H9 (cell line): ENCODE measurements around the gene USP34. TPM values are rescaled to one million over a fixed set of nuclear protein-coding genes. Genes with fewer than 3 reads are reported as not detected.

Source experiments
- DNase-seq: peaks from one replicate; pipeline ENCODE4 v3.0.0-alpha.2; 2017
- H2AFZ ChIP-seq: one replicate; pipeline ENCODE4 v1.6.1; 2013; ENCODE audit warnings: mild to moderate bottlenecking, low read length, control low read depth, moderate library complexity
- H2AK5ac ChIP-seq: 2 replicates; pipeline ENCODE4 v1.6.1; 2013; ENCODE audit warnings: low read length, control low read depth, mixed read lengths; ENCODE audit not compliant: insufficient read length
- H2BK120ac ChIP-seq: one replicate; pipeline ENCODE4 v1.6.1; 2013; ENCODE audit warnings: low read depth, mild to moderate bottlenecking, low read length, control low read depth, inconsistent platforms; ENCODE audit not compliant: poor library complexity, severe bottlenecking
- H2BK12ac ChIP-seq: 2 replicates; pipeline ENCODE4 v1.6.1; 2013; ENCODE audit warnings: low read length, control low read depth, mixed read lengths, low read depth; ENCODE audit not compliant: insufficient read length
- H2BK15ac ChIP-seq: 2 replicates; pipeline ENCODE4 v1.6.1; 2013; ENCODE audit warnings: low read depth, low read length, control low read depth
- H2BK20ac ChIP-seq: one replicate; pipeline ENCODE4 v1.6.1; 2013; ENCODE audit warnings: low read depth, mild to moderate bottlenecking, low read length, control low read depth, inconsistent platforms; ENCODE audit not compliant: poor library complexity, severe bottlenecking
- H2BK5ac ChIP-seq: 2 replicates; pipeline ENCODE4 v1.6.1; 2013; ENCODE audit warnings: low read length, control low read depth, mixed read lengths; ENCODE audit not compliant: insufficient read length
- H3K14ac ChIP-seq: 2 replicates; pipeline ENCODE4 v1.6.1; 2013; ENCODE audit warnings: low read length, control low read depth; ENCODE audit not compliant: insufficient read depth
- H3K18ac ChIP-seq: 2 replicates; pipeline ENCODE4 v1.6.1; 2013; ENCODE audit warnings: low read depth, mild to moderate bottlenecking, mixed read lengths, low read length, control low read depth; ENCODE audit not compliant: insufficient read length
- H3K23ac ChIP-seq: 2 replicates; pipeline ENCODE4 v1.6.1; 2013; ENCODE audit warnings: low read length, control low read depth, mixed read lengths, low read depth; ENCODE audit not compliant: insufficient read length
- H3K23me2 ChIP-seq: 2 replicates; pipeline ENCODE4 v1.6.1; 2013; ENCODE audit warnings: low read depth, mild to moderate bottlenecking, mixed read lengths, low read length, control low read depth; ENCODE audit not compliant: insufficient read length, poor library complexity, severe bottlenecking
- H3K27ac ChIP-seq: 2 replicates; pipeline ENCODE4 v1.5.1; 2013; ENCODE audit warnings: low read length, control low read depth, mixed read lengths, low read depth; ENCODE audit not compliant: insufficient read length
- H3K27me3 ChIP-seq: 2 replicates; pipeline ENCODE4 v1.6.1; 2013; ENCODE audit warnings: low read length, control low read depth, inconsistent platforms; ENCODE audit not compliant: insufficient read depth
- H3K4ac ChIP-seq: 2 replicates; pipeline ENCODE4 v1.6.1; 2013; ENCODE audit warnings: low read depth, mild to moderate bottlenecking, control low read depth, inconsistent platforms, low read length, moderate library complexity
- H3K4me1 ChIP-seq: 2 replicates; pipeline ENCODE4 v1.6.1; 2013; ENCODE audit warnings: low read length, control low read depth, inconsistent platforms; ENCODE audit not compliant: insufficient read depth
- H3K4me2 ChIP-seq: 2 replicates; pipeline ENCODE4 v1.6.1; 2013; ENCODE audit warnings: low read length, control low read depth, mixed read lengths; ENCODE audit not compliant: insufficient read length, insufficient read depth
- H3K56ac ChIP-seq: 2 replicates; pipeline ENCODE4 v1.6.1; 2013; ENCODE audit warnings: low read depth, mild to moderate bottlenecking, mixed read lengths, low read length, control low read depth; ENCODE audit not compliant: insufficient read length
- H3K79me1 ChIP-seq: 2 replicates; pipeline ENCODE4 v1.6.1; 2013; ENCODE audit warnings: low read depth, mild to moderate bottlenecking, moderate library complexity, low read length, control low read depth, inconsistent platforms; ENCODE audit not compliant: insufficient read depth, poor library complexity, severe bottlenecking
- H3K79me2 ChIP-seq: 2 replicates; pipeline ENCODE4 v1.6.1; 2013; ENCODE audit warnings: low read length, control low read depth, inconsistent platforms; ENCODE audit not compliant: insufficient read depth
- H3K9ac ChIP-seq: 2 replicates; pipeline ENCODE4 v1.6.1; 2013; ENCODE audit warnings: low read length, control low read depth, mixed read lengths; ENCODE audit not compliant: insufficient read length; ENCODE audit errors: extremely low read depth
- H3K9me3 ChIP-seq: one replicate; pipeline ENCODE4 v1.6.1; 2013; ENCODE audit warnings: low read depth, low read length, inconsistent platforms; ENCODE audit not compliant: control insufficient read depth
- H3T11ph ChIP-seq: one replicate; pipeline ENCODE4 v1.6.1; 2013; ENCODE audit warnings: mild to moderate bottlenecking, low read length, control low read depth, inconsistent platforms
- H4K20me1 ChIP-seq: one replicate; pipeline ENCODE4 v1.6.1; 2013; ENCODE audit not compliant: control insufficient read depth, insufficient read length, insufficient read depth
- H4K5ac ChIP-seq: 2 replicates; pipeline ENCODE4 v1.6.1; 2013; ENCODE audit warnings: low read depth, mild to moderate bottlenecking, mixed read lengths, low read length, control low read depth; ENCODE audit not compliant: insufficient read length
- H4K8ac ChIP-seq: replicated peaks from 2 replicates; pipeline ENCODE4 v1.6.1; 2013; ENCODE audit warnings: low read length, control low read depth, mixed read lengths, low read depth; ENCODE audit not compliant: insufficient read length
- H4K91ac ChIP-seq: 2 replicates; pipeline ENCODE4 v1.6.1; 2013; ENCODE audit warnings: low read depth, mild to moderate bottlenecking, moderate library complexity, mixed read lengths, low read length, control low read depth; ENCODE audit not compliant: insufficient read length
- H3K27ac Mint-ChIP-seq, 3 experiments: 2 replicates in 2 of 3; 3 replicates in 1 of 3; pipeline ENCODE4 v1.8.0; 2020 to 2021; ENCODE audit warnings: mixed read lengths in 3 of 3, mild to moderate bottlenecking in 1 of 3, moderate library complexity in 1 of 3
- H3K27me3 Mint-ChIP-seq: 2 replicates; pipeline ENCODE4 v1.8.0; 2021; ENCODE audit warnings: low read depth, mild to moderate bottlenecking, moderate library complexity, mixed read lengths
- H3K36me3 Mint-ChIP-seq, 3 experiments: 2 replicates in 2 of 3; 3 replicates in 1 of 3; pipeline ENCODE4 v1.8.0; 2020 to 2021; ENCODE audit warnings: low read depth in 3 of 3, mixed read lengths in 3 of 3; ENCODE audit not compliant: insufficient read depth in 1 of 3
- H3K4me1 Mint-ChIP-seq, 2 experiments: 2 replicates each; pipeline ENCODE4 v1.8.0; 2020; ENCODE audit warnings: mixed read lengths in 2 of 2
- H3K4me3 Mint-ChIP-seq, 2 experiments: 2 replicates in 1 of 2; 3 replicates in 1 of 2; pipeline ENCODE4 v1.8.0; 2020 to 2021; ENCODE audit warnings: mild to moderate bottlenecking in 2 of 2, mixed read lengths in 2 of 2, moderate library complexity in 1 of 2
- H3K9me3 Mint-ChIP-seq, 2 experiments: 2 replicates in 1 of 2; 3 replicates in 1 of 2; pipeline ENCODE4 v1.8.0; 2020; ENCODE audit warnings: mild to moderate bottlenecking in 2 of 2, mixed read lengths in 2 of 2, moderate library complexity in 1 of 2
- CTCF ChIP-seq: fragments of 200-600 bp; sonication (generic); conservative IDR thresholded peaks from 3 replicates; pipeline ENCODE4 v1.8.0; 2021; ENCODE audit warnings: antibody characterized with exemption, mild to moderate bottlenecking
- total RNA-seq: library from RNA; stranded (reverse); gene quantifications from 2 replicates; pipeline ENCODE4 v1.2.1, GENCODE V29; 2021

Gene USP34
- total RNA-seq, 1 experiment from 2014 or later: 93.9 TPM

GRCh38 chr2:61371027-61371426, 99.9 kb downstream of the USP34 start:
- Histone ChIP-seq H2AFZ (no peak overlapping the region), H2BK120ac (no peak overlapping the region), H2BK5ac (no peak overlapping the region), H3K23me2 (no peaks in the 10 kb centered on the region), H3K4me1 (no peaks in the 10 kb centered on the region), H3K4me2 (no peak overlapping the region), H2BK12ac (no peak overlapping the region), H3K18ac (no peak overlapping the region), H3K27ac (no peak overlapping the region), H4K5ac (no peak overlapping the region), H3K56ac (no peak overlapping the region), H3T11ph (no peak overlapping the region), H3K14ac (no peak overlapping the region), H2BK20ac (no peak overlapping the region), H3K79me1 (no peaks in the 10 kb centered on the region), H3K23ac (no peak overlapping the region), H2AK5ac (no peak overlapping the region), H3K9ac (no peak overlapping the region), H2BK15ac (no peak overlapping the region), H3K79me2 (no peaks in the 10 kb centered on the region), H4K8ac (no peak overlapping the region), H3K4ac (no peak overlapping the region), H4K91ac (no peak overlapping the region), H3K27me3 (no peaks in the 10 kb centered on the region), H4K20me1 (no peaks in the 10 kb centered on the region), H3K9me3 (no peaks in the 10 kb centered on the region)
- no peaks in the 10 kb centered on the region for H3K27me3 Mint-ChIP-seq
- no peak for DNase-seq
- no peak overlapping the region for H3K4me3 Mint-ChIP-seq
- H3K9me3 Mint-ChIP-seq: no peaks in the 10 kb centered on the region
- peaks cover 2 to 5% of the 10 kb centered on the region in 2 experiments; a peak in 1 of 4 replicates for H3K4me1 Mint-ChIP-seq
- H3K36me3 Mint-ChIP-seq: peaks cover 22 to 72% (median 58%) of the 10 kb centered on the region in 3 experiments
- no peak overlapping the region for H3K27ac Mint-ChIP-seq
- no peak for TF ChIP-seq CTCF
